ENCODE data around the gene ITPR2. TPM values are rescaled to one million over a fixed set of nuclear protein-coding genes. Genes with fewer than 3 reads are reported as not detected.

Gene ITPR2
- total RNA-seq, 1 donor from 2014 or later, result 63.4 TPM

DNA sequence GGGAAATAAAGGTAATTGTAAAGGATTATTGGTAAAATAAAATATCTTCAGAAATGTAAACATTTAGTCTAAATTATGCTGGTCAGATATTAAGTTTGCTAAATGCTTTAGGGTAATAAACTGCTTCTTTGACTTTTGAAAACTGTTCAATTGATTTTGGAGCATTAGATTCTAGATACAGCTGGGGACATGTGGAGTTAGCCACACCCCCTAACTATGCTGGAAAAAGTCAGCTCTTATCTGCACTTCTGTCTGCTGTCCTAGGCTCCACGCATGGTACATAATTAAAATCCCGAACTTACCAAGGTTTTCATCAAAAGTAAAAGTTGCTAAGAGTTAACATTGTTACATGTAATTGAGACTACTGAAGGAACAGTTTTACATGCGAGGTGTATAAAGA is 78.8 kb downstream of the ITPR2 start:
- no peak for DNase-seq

GRCh38 chr12:26751179-26751578 is 81.8 kb downstream of the ITPR2 start:
- DNase-seq, result no peak

DNA sequence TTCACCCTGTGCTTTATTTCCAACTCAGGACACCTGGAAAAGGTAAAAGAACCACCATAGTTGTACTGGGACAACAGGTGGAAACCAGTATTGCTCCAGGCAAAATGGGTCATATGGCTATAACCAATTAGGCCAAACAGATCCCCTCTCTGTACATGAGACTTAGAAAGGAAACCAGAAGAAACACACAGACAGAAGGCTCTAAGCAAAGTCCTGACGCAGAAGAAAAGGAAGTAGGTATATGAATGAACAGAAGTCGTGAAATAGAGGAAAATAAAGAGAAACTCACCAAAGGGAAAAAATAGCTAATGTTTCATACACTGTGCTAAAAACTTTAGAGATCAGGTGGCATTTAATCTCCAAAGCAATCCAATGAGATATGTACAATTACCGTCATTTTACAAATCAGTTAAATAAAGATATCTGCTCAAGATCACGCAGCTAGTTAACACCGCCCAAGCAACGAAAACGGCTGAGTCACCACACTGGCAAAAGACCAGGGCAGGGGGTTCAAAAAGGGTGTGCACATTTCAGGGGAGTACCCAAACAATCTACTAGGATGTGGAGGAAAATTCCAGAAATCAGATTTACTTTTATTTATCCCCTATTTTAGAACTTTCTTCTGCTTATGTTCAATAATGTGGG is 82.3 kb downstream of the ITPR2 start:
- DNase-seq, result no peak

DNA sequence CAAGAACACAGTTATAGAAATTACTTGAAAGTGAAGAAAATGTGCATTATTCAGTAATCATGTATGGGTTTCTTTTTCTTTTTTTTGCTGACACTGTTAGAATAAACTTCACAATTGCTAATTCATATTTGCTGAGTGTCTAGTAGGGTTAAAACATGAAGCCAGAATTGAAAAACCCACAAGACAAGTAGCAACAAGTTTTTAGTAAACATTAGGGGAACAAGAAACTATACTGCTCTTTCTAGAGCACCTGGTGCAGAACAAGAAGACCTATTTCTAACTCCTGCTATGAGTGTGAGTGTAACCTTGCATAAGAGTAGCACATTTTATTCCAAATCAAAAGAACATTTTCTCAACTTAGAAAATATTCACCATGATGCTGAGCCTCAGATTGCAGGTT is 83.2 kb downstream of the ITPR2 start:
- DNase-seq, result no peak

GRCh38 chr12:26748741-26749431 is 84.1 kb downstream of the ITPR2 start:
- DNase-seq, result no peak

- no peak for DNase-seq
These were observed 84.6 kb downstream of the ITPR2 start for GRCh38 chr12:26748412-26748740.

- DNase-seq, result no peak
These were observed 86.8 kb downstream of the ITPR2 start for GRCh38 chr12:26746121-26746714.

- no peak for DNase-seq
These were observed 88.1 kb downstream of the ITPR2 start for GRCh38 chr12:26744697-26745440.

DNA sequence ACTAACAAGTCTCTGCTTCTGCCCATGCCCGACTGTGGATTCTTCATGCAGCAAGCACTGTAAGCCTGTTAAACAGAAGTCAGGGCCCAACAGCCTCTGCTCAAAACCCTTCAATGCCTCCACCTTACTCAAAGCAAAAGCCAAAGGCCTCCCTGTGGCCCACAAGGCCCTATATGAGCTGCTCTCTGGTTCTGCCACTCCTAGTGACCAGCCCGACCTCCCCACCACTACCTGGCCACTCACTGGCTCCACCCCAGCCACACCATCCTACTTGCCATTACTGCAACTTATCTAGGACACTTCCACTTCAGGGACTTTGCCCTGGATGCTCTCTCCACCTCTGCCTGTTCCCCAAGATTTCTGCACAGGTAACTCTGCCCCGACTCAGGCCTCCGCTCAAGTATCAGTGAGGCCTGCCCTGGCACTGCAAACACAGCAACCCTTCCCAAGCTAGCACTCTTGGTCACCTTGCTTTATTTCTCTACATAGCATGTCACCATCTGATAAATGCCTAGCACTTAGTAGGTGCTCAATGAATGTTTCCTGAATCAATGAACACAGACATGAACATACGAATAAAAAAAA is 88.9 kb downstream of the ITPR2 start:
- DNase-seq, result no peak

DNA sequence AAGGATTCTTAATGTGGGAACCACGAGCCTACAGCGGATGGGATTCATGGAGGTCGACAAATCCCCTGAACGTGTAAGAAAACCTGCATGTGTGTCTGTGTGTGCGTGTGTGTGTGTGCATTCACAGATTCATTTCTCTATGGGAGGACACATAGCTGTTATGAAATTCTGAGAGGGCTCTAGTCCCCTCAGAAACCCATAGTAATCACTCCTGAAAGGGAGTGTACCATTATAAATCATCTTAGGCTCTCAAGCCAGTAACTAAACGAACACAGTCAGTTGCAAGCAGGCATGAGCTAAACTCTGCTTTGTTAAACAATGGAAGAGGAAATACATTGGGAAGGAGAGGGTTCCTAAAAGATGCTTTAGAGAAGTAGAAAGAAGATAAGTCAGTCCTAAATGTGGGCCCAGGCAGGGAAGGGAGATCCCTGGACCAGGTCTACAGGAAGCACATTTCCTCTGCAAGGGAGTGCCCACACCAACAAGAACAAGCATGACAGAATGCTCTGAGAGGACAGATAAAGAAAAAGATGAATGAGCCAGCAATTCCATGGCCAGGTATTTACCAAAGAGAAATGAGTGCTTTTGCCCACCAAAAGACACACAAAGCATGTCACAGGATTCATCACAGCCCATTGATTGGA is 91.3 kb downstream of the ITPR2 start:
- no peak for DNase-seq

- no peak for DNase-seq
These were observed 92.0 kb downstream of the ITPR2 start for GRCh38 chr12:26740991-26741390.

GRCh38 chr12:26740348-26740747 is 92.6 kb downstream of the ITPR2 start:
- DNase-seq, result no peak

GRCh38 chr12:26737487-26738030 is 95.4 kb downstream of the ITPR2 start:
- DNase-seq, result no peak

GRCh38 chr12:26736563-26737486 is 96.2 kb downstream of the ITPR2 start:
- DNase-seq, result no peak

DNA sequence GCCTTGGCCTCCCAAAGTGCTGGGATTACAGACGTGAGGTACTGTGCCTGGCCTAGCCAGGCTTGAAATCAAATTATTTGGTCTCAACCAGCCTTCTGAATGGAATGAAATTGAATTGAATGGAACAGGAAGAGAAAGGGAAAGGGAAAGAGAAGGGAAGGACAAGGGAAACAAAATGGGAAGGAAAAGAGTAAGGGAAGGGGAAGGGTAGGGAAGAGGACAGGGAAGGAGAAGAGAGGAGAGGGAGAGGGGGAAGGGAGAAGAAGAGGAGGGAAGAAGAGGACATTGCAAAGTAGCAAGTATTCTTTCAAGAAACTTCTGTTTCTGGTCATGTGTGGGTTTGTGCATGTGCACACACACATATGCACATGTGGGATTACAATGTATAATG is 97.8 kb downstream of the ITPR2 start:
- DNase-seq, result no peak

DNA sequence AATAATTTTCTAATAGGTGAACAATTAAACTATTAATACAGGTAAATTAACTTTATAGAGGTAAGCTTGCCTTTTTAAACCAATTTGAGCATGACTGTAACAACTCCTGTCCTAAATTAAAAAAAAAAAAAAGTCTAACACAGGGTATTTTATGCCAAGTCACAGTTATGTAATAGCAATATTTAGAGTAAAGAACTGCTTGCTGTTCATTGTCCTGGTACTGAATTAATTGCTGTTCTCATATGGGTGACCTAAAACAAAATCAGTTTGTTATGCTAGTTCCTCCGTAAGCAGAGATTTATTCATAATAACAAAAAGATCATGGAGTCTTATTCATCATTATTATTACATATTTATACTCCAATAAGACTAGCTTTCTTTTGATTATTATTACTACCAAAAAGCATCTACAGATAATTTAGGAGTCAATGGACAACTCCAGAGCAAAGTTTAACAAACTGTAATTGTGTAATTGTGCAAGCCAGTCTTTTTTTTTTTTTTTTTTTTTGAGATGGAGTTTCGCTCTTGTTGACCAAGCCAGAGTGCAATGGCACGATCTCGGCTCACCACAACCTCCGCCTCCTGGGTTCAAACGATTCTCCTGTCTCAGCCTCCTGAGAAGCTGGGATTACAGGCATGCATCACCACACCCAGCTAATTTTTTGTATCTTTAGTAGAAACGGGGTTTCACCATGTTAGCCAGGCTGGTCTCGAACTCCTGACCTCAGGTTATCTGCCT is 98.3 kb downstream of the ITPR2 start:
- no peak for DNase-seq

- DNase-seq, result peak; percentile 12
These were observed 100.7 kb downstream of the ITPR2 start for GRCh38 chr12:26732005-26732908.

DNA sequence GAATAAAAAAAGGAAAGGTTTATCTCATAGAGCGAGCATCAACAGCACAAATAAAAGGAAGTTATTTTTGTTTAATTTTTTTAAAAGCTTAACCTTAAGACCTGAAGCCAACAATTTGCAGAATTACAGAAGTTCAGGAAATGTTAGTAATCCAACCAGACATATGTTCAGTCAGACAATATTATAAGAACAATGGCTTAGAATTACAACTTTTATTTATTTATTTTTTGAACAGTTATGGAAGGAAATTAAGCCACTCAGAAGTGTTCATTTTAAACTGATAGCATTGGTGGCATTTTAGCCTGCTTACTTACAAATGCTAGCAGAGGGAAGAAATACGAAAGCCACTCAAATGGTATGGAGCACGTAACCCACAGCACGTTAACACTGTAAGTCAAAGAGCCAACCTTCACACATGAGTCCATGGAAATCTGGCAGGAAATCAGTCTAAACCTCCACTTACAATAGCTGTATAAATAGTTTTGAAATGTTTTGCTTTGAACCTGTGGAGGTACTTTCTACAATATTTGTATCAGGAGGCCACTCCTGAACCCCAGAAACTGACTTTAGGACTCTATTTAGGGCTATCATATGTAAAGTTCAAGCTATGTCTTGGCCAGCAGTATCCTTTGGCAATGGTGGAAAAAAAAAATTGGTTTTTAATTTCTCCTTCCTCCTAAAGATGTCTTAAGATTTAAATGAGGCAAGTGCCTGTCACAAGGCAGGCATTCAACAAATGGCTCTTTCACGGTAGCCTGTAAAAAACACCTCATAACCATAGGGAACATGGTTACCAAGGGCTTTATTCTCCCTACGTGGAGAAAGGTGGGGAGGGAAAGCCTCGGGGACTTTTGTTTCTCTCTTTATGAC is 102.3 kb downstream of the ITPR2 start:
- DNase-seq, result no peak
